ENCODE results near the gene PIGT. TPM values are rescaled to one million over a fixed set of nuclear protein-coding genes. Genes with fewer than 3 reads are reported as not detected.

The PIGT gene
- total and polyA plus RNA-seq, 2 donors (not counting 1 experiment from before 2014, with no cell fraction given): 25.8 to 53.9 TPM

GRCh38 chr20:45378191-45378590 lies 37.8 kb upstream of the PIGT start, which contains the start of gene TP53TG5:
TSS of gene TP53TG5 (minus strand) at chr20:45378325. CDS start at chr20:45378236, 89 bp downstream.
- no peak within 1 kb of the TSS for H3K4me2 ChIP-seq (ENCODE audit: extremely low read depth, insufficient read depth, low read length)
- H3K4me1 ChIP-seq (ENCODE audit: control insufficient read depth, extremely low read depth, insufficient read depth, low read length): peaks cover 1% of the 10 kb centered on the region
- no peak for TF ChIP-seq EZH2 (IDR thresholded peaks at IDR 0.05; ENCODE audit: low read length, missing control alignments)
- TF ChIP-seq, protein P1, sequence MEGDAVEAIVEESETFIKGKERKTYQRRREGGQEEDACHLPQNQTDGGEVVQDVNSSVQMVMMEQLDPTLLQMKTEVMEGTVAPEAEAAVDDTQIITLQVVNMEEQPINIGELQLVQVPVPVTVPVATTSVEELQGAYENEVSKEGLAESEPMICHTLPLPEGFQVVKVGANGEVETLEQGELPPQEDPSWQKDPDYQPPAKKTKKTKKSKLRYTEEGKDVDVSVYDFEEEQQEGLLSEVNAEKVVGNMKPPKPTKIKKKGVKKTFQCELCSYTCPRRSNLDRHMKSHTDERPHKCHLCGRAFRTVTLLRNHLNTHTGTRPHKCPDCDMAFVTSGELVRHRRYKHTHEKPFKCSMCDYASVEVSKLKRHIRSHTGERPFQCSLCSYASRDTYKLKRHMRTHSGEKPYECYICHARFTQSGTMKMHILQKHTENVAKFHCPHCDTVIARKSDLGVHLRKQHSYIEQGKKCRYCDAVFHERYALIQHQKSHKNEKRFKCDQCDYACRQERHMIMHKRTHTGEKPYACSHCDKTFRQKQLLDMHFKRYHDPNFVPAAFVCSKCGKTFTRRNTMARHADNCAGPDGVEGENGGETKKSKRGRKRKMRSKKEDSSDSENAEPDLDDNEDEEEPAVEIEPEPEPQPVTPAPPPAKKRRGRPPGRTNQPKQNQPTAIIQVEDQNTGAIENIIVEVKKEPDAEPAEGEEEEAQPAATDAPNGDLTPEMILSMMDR (conservative IDR thresholded peaks at IDR 0.05 in 1 of 2, IDR thresholded peaks at IDR 0.05 in 1 of 2; ENCODE audit: low read depth in 1 of 2, low read length in 2 of 2): no peak
- H2AFZ ChIP-seq (ENCODE audit: low read length): no peak within 1 kb of the TSS
- H3K36me3 ChIP-seq (ENCODE audit: control insufficient read depth, insufficient read depth, low read length): no peaks in the 10 kb centered on the region
- no peaks in the 10 kb centered on the region for H3K9me3 ChIP-seq (ENCODE audit: control insufficient read depth, insufficient read depth, low read depth, low read length)
- no peaks in the 10 kb centered on the region for H3K79me2 ChIP-seq (ENCODE audit: control insufficient read depth, insufficient read depth, low read length)
- no peak within 1 kb of the TSS for H3K4me3 ChIP-seq (replicated peaks in 1 of 4; ENCODE audit: control extremely low read depth in 1 of 4, insufficient read depth in 1 of 4, low read depth in 3 of 4, low read length in 4 of 4)
- no peaks in the 10 kb centered on the region for H4K20me1 ChIP-seq (ENCODE audit: control insufficient read depth, extremely low read depth, insufficient read depth, low read length)
- no peak within 1 kb of the TSS for H3K27ac ChIP-seq (ENCODE audit: insufficient read depth, low read length)
- no peak within 1 kb of the TSS for H3K9ac ChIP-seq (ENCODE audit: insufficient read depth, low read length)
- no peaks in the 10 kb centered on the region for H3K27me3 ChIP-seq (ENCODE audit: control insufficient read depth, insufficient read depth, low read length)
- DNase-seq (ENCODE audit: low read depth in 2 of 2): no peak

GRCh38 chr20:45387274-45387673 lies 28.7 kb upstream of the PIGT start:
- Histone ChIP-seq H3K79me2 (ENCODE audit: control insufficient read depth, insufficient read depth, low read length) (no peaks in the 10 kb centered on the region), H3K9me3 (ENCODE audit: control insufficient read depth, insufficient read depth, low read depth, low read length) (no peaks in the 10 kb centered on the region), H3K27ac (ENCODE audit: insufficient read depth, low read length) (no peak overlapping the region), H2AFZ (ENCODE audit: low read length) (no peak overlapping the region), H3K4me3 (replicated peaks in 1 of 4; ENCODE audit: control extremely low read depth in 1 of 4, insufficient read depth in 1 of 4, low read depth in 3 of 4, low read length in 4 of 4) (no peak overlapping the region), H3K36me3 (ENCODE audit: control insufficient read depth, insufficient read depth, low read length) (no peaks in the 10 kb centered on the region), H3K9ac (ENCODE audit: insufficient read depth, low read length) (no peak overlapping the region), H3K27me3 (ENCODE audit: control insufficient read depth, insufficient read depth, low read length) (no peaks in the 10 kb centered on the region), H3K4me1 (ENCODE audit: control insufficient read depth, extremely low read depth, insufficient read depth, low read length) (no peaks in the 10 kb centered on the region), H4K20me1 (ENCODE audit: control insufficient read depth, extremely low read depth, insufficient read depth, low read length) (peaks cover 2% of the 10 kb centered on the region), H3K4me2 (ENCODE audit: extremely low read depth, insufficient read depth, low read length) (no peak overlapping the region)
- no peak for DNase-seq (ENCODE audit: low read depth in 2 of 2)
- TF ChIP-seq EZH2 (IDR thresholded peaks at IDR 0.05; ENCODE audit: low read length, missing control alignments): no peak
- TF ChIP-seq, protein P1 (conservative IDR thresholded peaks at IDR 0.05 in 1 of 2, IDR thresholded peaks at IDR 0.05 in 1 of 2; ENCODE audit: low read depth in 1 of 2, low read length in 2 of 2): no peak

DNA sequence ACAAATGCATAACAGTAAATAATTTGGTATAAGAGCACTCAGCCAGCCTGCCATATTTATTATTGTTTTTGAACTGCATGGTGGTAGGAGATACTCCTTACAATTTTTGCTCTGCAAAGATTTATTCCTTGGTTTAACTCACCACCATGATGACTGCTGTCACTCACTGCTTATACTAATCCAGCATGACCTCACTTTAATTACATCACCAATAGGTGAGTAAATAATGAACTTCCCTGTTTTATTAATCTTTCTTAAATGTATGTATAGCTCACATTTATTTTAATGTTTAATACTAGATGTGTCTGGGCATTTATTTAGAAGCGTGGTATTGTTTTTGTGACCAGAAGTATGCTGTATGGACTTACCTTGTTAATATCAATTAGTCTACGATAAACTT lies 25.0 kb upstream of the PIGT start:
- no peak overlapping the region for H2AFZ ChIP-seq (ENCODE audit: low read length)
- TF ChIP-seq, protein P1 (conservative IDR thresholded peaks at IDR 0.05 in 1 of 2, IDR thresholded peaks at IDR 0.05 in 1 of 2; ENCODE audit: low read depth in 1 of 2, low read length in 2 of 2): no peak
- no peak for TF ChIP-seq EZH2 (IDR thresholded peaks at IDR 0.05; ENCODE audit: low read length, missing control alignments)
- peaks cover 2% of the 10 kb centered on the region for H4K20me1 ChIP-seq (ENCODE audit: control insufficient read depth, extremely low read depth, insufficient read depth, low read length)
- no peak overlapping the region for H3K9ac ChIP-seq (ENCODE audit: insufficient read depth, low read length)
- H3K4me3 ChIP-seq (replicated peaks in 1 of 4; ENCODE audit: control extremely low read depth in 1 of 4, insufficient read depth in 1 of 4, low read depth in 3 of 4, low read length in 4 of 4): no peak overlapping the region
- no peak overlapping the region for H3K27ac ChIP-seq (ENCODE audit: insufficient read depth, low read length)
- no peaks in the 10 kb centered on the region for H3K79me2 ChIP-seq (ENCODE audit: control insufficient read depth, insufficient read depth, low read length)
- DNase-seq (ENCODE audit: low read depth in 2 of 2): no peak
- H3K4me1 ChIP-seq (ENCODE audit: control insufficient read depth, extremely low read depth, insufficient read depth, low read length): no peaks in the 10 kb centered on the region
- H3K4me2 ChIP-seq (ENCODE audit: extremely low read depth, insufficient read depth, low read length): no peak overlapping the region
- no peaks in the 10 kb centered on the region for H3K27me3 ChIP-seq (ENCODE audit: control insufficient read depth, insufficient read depth, low read length)
- no peaks in the 10 kb centered on the region for H3K9me3 ChIP-seq (ENCODE audit: control insufficient read depth, insufficient read depth, low read depth, low read length)
- no peaks in the 10 kb centered on the region for H3K36me3 ChIP-seq (ENCODE audit: control insufficient read depth, insufficient read depth, low read length)

All from fibroblast of lung (primary cell).